Endodermal cell (in vitro differentiated cells): ENCODE measurements around the gene HIC1. TPM values are rescaled to one million over a fixed set of nuclear protein-coding genes. Genes with fewer than 3 reads are reported as not detected.

Source experiments
- DNase-seq: peaks from one replicate; pipeline ENCODE4 v3.0.0-alpha.2; 2017
- H3K27ac ChIP-seq: 2 replicates; pipeline ENCODE4 v1.5.1; 2013; ENCODE audit warnings: mild to moderate bottlenecking, low read depth, low read length, moderate library complexity
- H3K27me3 ChIP-seq: 2 replicates; pipeline ENCODE4 v1.6.1; 2013; ENCODE audit warnings: mild to moderate bottlenecking, low read length, moderate library complexity; ENCODE audit not compliant: insufficient read depth, control insufficient read depth, poor library complexity, severe bottlenecking
- H3K36me3 ChIP-seq: 2 replicates; pipeline ENCODE4 v1.7.0; 2013; ENCODE audit warnings: mild to moderate bottlenecking, low read length, moderate library complexity; ENCODE audit not compliant: control insufficient read depth, insufficient read depth
- H3K4me1 ChIP-seq: one replicate; pipeline ENCODE4 v1.7.0; 2013; ENCODE audit warnings: low read length; ENCODE audit not compliant: control insufficient read depth, insufficient read depth
- H3K4me3 ChIP-seq: 2 replicates; pipeline ENCODE4 v1.5.1; 2013; ENCODE audit warnings: mild to moderate bottlenecking, low read length, moderate library complexity
- H3K9ac ChIP-seq: 2 replicates; pipeline ENCODE4 v1.6.1; 2013; ENCODE audit warnings: mild to moderate bottlenecking, low read length, moderate library complexity; ENCODE audit not compliant: poor library complexity, severe bottlenecking; ENCODE audit errors: extremely low read depth
- H3K9me3 ChIP-seq: 2 replicates; pipeline ENCODE4 v1.6.1; 2013; ENCODE audit warnings: mild to moderate bottlenecking, low read length, moderate library complexity; ENCODE audit not compliant: control insufficient read depth
- H3K27ac Mint-ChIP-seq: 2 replicates; pipeline ENCODE4 v1.8.0; 2020; ENCODE audit warnings: mixed read lengths
- H3K27me3 Mint-ChIP-seq: 2 replicates; pipeline ENCODE4 v1.8.0; 2021; ENCODE audit warnings: mild to moderate bottlenecking, mixed read lengths; ENCODE audit not compliant: insufficient read depth
- H3K36me3 Mint-ChIP-seq: 2 replicates; pipeline ENCODE4 v1.8.0; 2020; ENCODE audit warnings: low read depth, mixed read lengths
- H3K4me1 Mint-ChIP-seq: 2 replicates; pipeline ENCODE4 v1.8.0; 2020; ENCODE audit warnings: mixed read lengths
- H3K4me3 Mint-ChIP-seq: 2 replicates; pipeline ENCODE4 v1.8.0; 2020; ENCODE audit warnings: mild to moderate bottlenecking, moderate library complexity, mixed read lengths
- H3K9me3 Mint-ChIP-seq: 2 replicates; pipeline ENCODE4 v1.8.0; 2020; ENCODE audit warnings: mild to moderate bottlenecking, mixed read lengths
- WGBS, 2 experiments: methylation state at CpG; one replicate each; pipeline versions ENCODE4 v1.1.5 to v1.1.7; 2013; ENCODE audit warnings: missing lambda C conversion rate in 2 of 2, mixed read lengths in 1 of 2; ENCODE audit not compliant: insufficient coverage in 1 of 2, insufficient read length in 1 of 2; 5-methylcytosine and 5-hydroxymethylcytosine counted together
- long read RNA-seq, 4 experiments: library from polyadenylated mRNA in 2 of 4; library from RNA in 1 of 4; library from capped mRNA in 1 of 4; stranded (forward) in 3 of 4; unstranded in 1 of 4; transcript quantifications; one replicate each; pipeline ENCODE4 v2.0.0, GENCODE V29; 2020 to 2021; ENCODE audit warnings: inconsistent platforms in 1 of 4
- polyA plus RNA-seq, 2 experiments: library from polyadenylated mRNA; stranded (reverse); fragments of 50-300 nt; gene quantifications; one replicate each; pipeline ENCODE4 v1.2.3, GENCODE V29; 2013
- total RNA-seq, 2 donors: library from RNA; stranded (reverse); fragmentation: NEBNext Ultra II Directional in 1 of 2; extraction: Animal tissue kit (Norgen Biotek cat#: 25700) in 1 of 2; gene quantifications; 2 replicates in 1 of 2; 3 replicates in 1 of 2; pipeline ENCODE4 v1.2.1, GENCODE V29; 2021
- TF ChIP-seq, protein P1 (sequence below): fragments of 200-600 bp; sonication (generic); conservative IDR thresholded peaks from 2 replicates; pipeline ENCODE4 v1.5.0; 2021; ENCODE audit warnings: antibody characterized with exemption, mild to moderate bottlenecking

Gene HIC1, protein sequence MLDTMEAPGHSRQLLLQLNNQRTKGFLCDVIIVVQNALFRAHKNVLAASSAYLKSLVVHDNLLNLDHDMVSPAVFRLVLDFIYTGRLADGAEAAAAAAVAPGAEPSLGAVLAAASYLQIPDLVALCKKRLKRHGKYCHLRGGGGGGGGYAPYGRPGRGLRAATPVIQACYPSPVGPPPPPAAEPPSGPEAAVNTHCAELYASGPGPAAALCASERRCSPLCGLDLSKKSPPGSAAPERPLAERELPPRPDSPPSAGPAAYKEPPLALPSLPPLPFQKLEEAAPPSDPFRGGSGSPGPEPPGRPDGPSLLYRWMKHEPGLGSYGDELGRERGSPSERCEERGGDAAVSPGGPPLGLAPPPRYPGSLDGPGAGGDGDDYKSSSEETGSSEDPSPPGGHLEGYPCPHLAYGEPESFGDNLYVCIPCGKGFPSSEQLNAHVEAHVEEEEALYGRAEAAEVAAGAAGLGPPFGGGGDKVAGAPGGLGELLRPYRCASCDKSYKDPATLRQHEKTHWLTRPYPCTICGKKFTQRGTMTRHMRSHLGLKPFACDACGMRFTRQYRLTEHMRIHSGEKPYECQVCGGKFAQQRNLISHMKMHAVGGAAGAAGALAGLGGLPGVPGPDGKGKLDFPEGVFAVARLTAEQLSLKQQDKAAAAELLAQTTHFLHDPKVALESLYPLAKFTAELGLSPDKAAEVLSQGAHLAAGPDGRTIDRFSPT
- total RNA-seq = under 1 TPM; 0.13 to 0.57 TPM
- polyA plus RNA-seq (2013, experiment 1 of 2) = 0.64 TPM
- 0.21 TPM for polyA plus RNA-seq (2013, experiment 2 of 2)
- long read RNA-seq, experiment 1 = 0 reads
- long read RNA-seq, experiment 2, partial matches to known transcripts = 0 of 1 reads
- long read RNA-seq, experiment 2, other reads (novel, unspliced or antisense) = 1 of 1 reads
- long read RNA-seq, experiment 3 = 0 reads
- long read RNA-seq, experiment 4 = 0 reads

GRCh38 chr17:2054512-2055291 lies at the start of gene HIC1:
TSS of gene HIC1 (plus strand) at chr17:2055103. CDS start at chr17:2056691, 1,588 bp downstream.
- Histone ChIP-seq H3K4me1 (no peaks in the 10 kb centered on the region), H3K9ac (no peak within 1 kb of the TSS), H3K36me3 (no peaks in the 10 kb centered on the region), H3K4me3 (peak within 1 kb of the TSS; percentile 29), H3K27me3 (peaks cover 89% of the 10 kb centered on the region), H3K9me3 (no peaks in the 10 kb centered on the region), H3K27ac (no peak within 1 kb of the TSS)
- H3K4me3 Mint-ChIP-seq = peak within 1 kb of the TSS; percentile 34
- H3K9me3 Mint-ChIP-seq = peaks cover 5% of the 10 kb centered on the region
- H3K27me3 Mint-ChIP-seq = peaks cover 68% of the 10 kb centered on the region
- TF ChIP-seq, protein P1, sequence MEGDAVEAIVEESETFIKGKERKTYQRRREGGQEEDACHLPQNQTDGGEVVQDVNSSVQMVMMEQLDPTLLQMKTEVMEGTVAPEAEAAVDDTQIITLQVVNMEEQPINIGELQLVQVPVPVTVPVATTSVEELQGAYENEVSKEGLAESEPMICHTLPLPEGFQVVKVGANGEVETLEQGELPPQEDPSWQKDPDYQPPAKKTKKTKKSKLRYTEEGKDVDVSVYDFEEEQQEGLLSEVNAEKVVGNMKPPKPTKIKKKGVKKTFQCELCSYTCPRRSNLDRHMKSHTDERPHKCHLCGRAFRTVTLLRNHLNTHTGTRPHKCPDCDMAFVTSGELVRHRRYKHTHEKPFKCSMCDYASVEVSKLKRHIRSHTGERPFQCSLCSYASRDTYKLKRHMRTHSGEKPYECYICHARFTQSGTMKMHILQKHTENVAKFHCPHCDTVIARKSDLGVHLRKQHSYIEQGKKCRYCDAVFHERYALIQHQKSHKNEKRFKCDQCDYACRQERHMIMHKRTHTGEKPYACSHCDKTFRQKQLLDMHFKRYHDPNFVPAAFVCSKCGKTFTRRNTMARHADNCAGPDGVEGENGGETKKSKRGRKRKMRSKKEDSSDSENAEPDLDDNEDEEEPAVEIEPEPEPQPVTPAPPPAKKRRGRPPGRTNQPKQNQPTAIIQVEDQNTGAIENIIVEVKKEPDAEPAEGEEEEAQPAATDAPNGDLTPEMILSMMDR = peak; percentile 96
- peak; percentile 95 for DNase-seq
- H3K4me1 Mint-ChIP-seq = peaks cover 3% of the 10 kb centered on the region
- no peaks in the 10 kb centered on the region for H3K36me3 Mint-ChIP-seq
- H3K27ac Mint-ChIP-seq = no peak within 1 kb of the TSS
- WGBS, 2 experiments = 4 to 6% methylated on average over 23 to 71 of the region's 72 CpGs

DNA sequence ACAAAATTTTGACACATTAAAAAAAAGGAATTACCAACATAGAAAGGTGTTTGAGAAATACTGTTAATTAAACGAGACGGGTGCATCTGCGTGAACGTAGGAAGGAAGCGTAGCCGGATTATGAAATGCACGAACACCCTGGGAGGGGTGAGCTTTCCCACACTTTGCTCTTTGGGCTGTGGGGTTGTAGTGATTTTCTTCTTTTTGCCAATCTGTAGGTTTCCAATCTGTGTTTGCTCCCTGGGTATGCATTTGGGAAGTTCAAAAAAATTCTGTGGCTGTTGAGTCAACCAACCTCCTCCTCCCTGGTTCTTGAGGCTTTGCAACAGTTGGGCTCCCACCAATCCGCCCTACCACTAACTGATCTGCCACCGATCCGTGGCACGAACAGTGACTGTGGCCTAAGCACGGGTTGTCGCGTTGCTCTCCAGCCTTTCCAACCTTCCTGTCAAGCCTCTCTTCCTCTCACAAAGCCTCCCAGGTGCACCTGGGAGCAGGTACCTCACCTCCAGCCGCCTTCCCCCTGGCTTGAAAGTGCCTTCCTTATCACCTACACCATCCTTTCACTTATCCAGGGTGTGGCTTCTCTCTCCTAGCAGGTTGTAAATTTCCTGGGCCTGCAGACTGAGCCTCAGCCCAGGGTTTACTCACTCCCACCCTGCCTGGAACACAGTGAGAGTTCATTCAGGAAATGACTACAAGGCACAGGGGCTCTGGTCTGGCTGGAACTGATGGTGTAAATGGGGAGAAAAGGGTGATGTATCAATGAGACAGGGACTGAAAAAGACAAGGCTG lies 46.4 kb upstream of the HIC1 start:
- peak; percentile 53 for DNase-seq
- Histone ChIP-seq H3K27me3 (no peaks in the 10 kb centered on the region), H3K4me3 (no peak overlapping the region), H3K36me3 (peaks cover 59% of the 10 kb centered on the region), H3K27ac (no peak overlapping the region), H3K9me3 (no peaks in the 10 kb centered on the region), H3K4me1 (peaks cover 9% of the 10 kb centered on the region), H3K9ac (no peak overlapping the region)
- Mint-ChIP-seq H3K9me3 (no peaks in the 10 kb centered on the region), H3K27me3 (peaks cover 25% of the 10 kb centered on the region), H3K27ac (no peak overlapping the region), H3K4me1 (peaks cover 20% of the 10 kb centered on the region), H3K36me3 (peaks cover 36% of the 10 kb centered on the region), H3K4me3 (no peak overlapping the region)
- WGBS, 2 experiments = 90 to 91% methylated on average over 15 of the region's 15 CpGs
- TF ChIP-seq, protein P1 = no peak
